ENCODE measurements around the gene TJAP1. TPM values are rescaled to one million over a fixed set of nuclear protein-coding genes. Genes with fewer than 3 reads are reported as not detected.
"Not testable (repeated sequence)": the region's sequence is repeated elsewhere in the genome, so short reads cannot be mapped to it uniquely, and the experiment has no call there.

The TJAP1 gene
- total RNA-seq, 2 experiments from 2014 or later, result 23.6 to 24.4 TPM

- Mint-ChIP-seq H3K36me3 (ENCODE audit: low read depth) (peaks cover 76% of the 10 kb centered on the region), H3K9me3 (no peaks in the 10 kb centered on the region), H3K27me3 (no peaks in the 10 kb centered on the region), H3K4me3 (no peak overlapping the region), H3K4me1 (ENCODE audit: low read depth) (peaks cover 5% of the 10 kb centered on the region), H3K27ac (no peak overlapping the region)
- ChIA-PET POLR2A (no interaction called here), CTCF (no interaction called here)
- no peak overlapping the region for H3K4me3 ChIP-seq (ENCODE audit: low read length)
- peaks cover 96% of the 10 kb centered on the region for H3K36me3 ChIP-seq (ENCODE audit: insufficient read depth, low read length)
- intact Hi-C loops (cut with DNase I, micrococcal nuclease), result no loop called here
- H3K27me3 ChIP-seq (ENCODE audit: control insufficient read depth in 1 of 2, insufficient read depth in 2 of 2, low read length in 2 of 2), result no peaks in the 10 kb centered on the region
- H3K9me3 ChIP-seq (ENCODE audit: control insufficient read depth in 1 of 2, insufficient read depth in 1 of 2, low read length in 2 of 2), result no peaks in the 10 kb centered on the region
- DNase-seq, result no peak
- no peak for TF ChIP-seq CTCF (IDR thresholded peaks at IDR 0.05)
- H3K27ac ChIP-seq (ENCODE audit: low read depth in 1 of 2, low read length in 2 of 2), result no peak overlapping the region
- ATAC-seq (ENCODE audit: poor library complexity), result no peak
- no peaks in the 10 kb centered on the region for H3K4me1 ChIP-seq (ENCODE audit: insufficient read depth, low read length)
These were observed 47.2 kb downstream of the TJAP1 start for GRCh38 chr6:43524483-43524961.

GRCh38 chr6:43532201-43532600 lies 54.8 kb downstream of the TJAP1 start:
- H3K9me3 ChIP-seq (ENCODE audit: control insufficient read depth in 1 of 2, insufficient read depth in 1 of 2, low read length in 2 of 2), result no peaks in the 10 kb centered on the region
- intact Hi-C loops (cut with DNase I, micrococcal nuclease), result no loop called here
- H3K4me1 Mint-ChIP-seq (ENCODE audit: low read depth), result no peaks in the 10 kb centered on the region
- no peak overlapping the region for H3K27ac Mint-ChIP-seq
- peaks cover 58% of the 10 kb centered on the region for H3K36me3 ChIP-seq (ENCODE audit: insufficient read depth, low read length)
- H3K4me3 Mint-ChIP-seq, result no peak overlapping the region
- no peak overlapping the region for H3K4me3 ChIP-seq (ENCODE audit: low read length)
- H3K9me3 Mint-ChIP-seq, result no peaks in the 10 kb centered on the region
- H3K27me3 Mint-ChIP-seq, result no peaks in the 10 kb centered on the region
- no peak overlapping the region for H3K27ac ChIP-seq (ENCODE audit: low read depth in 1 of 2, low read length in 2 of 2)
- no peak for DNase-seq
- H3K27me3 ChIP-seq (ENCODE audit: control insufficient read depth in 1 of 2, insufficient read depth in 2 of 2, low read length in 2 of 2), result no peaks in the 10 kb centered on the region
- ATAC-seq (ENCODE audit: poor library complexity), result no peak
- H3K4me1 ChIP-seq (ENCODE audit: insufficient read depth, low read length), result no peaks in the 10 kb centered on the region
- POLR2A ChIA-PET, result interaction anchor here (1.3 kb wide), 1 partner anchor 16 kb away, joined by 4 read pairs; the partner anchor contains the start of genes POLR1C and YIPF3
- CTCF ChIA-PET, result no interaction called here
- H3K36me3 Mint-ChIP-seq (ENCODE audit: low read depth), result peaks cover 71% of the 10 kb centered on the region
- TF ChIP-seq CTCF (IDR thresholded peaks at IDR 0.05), result no peak

DNA sequence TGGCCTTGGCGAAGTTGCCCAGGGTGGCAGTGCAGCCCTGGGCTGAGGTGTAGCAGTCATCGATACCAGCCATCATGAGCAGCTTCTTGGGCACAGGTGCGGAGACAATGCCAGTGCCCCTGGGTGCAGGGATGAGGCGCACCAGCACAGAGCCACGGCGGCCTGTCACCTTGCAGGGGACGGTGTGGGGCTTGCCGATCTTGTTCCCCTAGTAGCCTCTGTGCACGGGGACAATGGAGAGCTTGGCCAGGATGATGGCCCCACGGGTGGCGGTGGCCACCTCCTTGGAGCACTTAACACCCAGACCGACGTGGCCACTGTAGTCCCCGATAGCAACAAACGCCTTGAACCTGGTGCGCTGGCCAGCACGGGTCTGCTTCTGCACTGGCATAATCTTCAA lies 61.6 kb downstream of the TJAP1 start:
- H3K9me3 Mint-ChIP-seq; ATAC-seq (ENCODE audit: poor library complexity); DNase-seq; H3K27ac ChIP-seq (ENCODE audit: low read depth in 1 of 2, low read length in 2 of 2); H3K9me3 ChIP-seq (ENCODE audit: control insufficient read depth in 1 of 2, insufficient read depth in 1 of 2, low read length in 2 of 2); H3K4me1 Mint-ChIP-seq (ENCODE audit: low read depth); CTCF ChIA-PET; H3K4me1 ChIP-seq (ENCODE audit: insufficient read depth, low read length); POLR2A ChIA-PET; H3K27me3 ChIP-seq (ENCODE audit: control insufficient read depth in 1 of 2, insufficient read depth in 2 of 2, low read length in 2 of 2); H3K27me3 Mint-ChIP-seq; H3K27ac Mint-ChIP-seq; H3K4me3 ChIP-seq (ENCODE audit: low read length); H3K4me3 Mint-ChIP-seq; intact Hi-C loops (cut with DNase I, micrococcal nuclease): not testable (repeated sequence)
- peaks cover 38% of the 10 kb centered on the region for H3K36me3 ChIP-seq (ENCODE audit: insufficient read depth, low read length)
- H3K36me3 Mint-ChIP-seq (ENCODE audit: low read depth), result peaks cover 57% of the 10 kb centered on the region

- intact Hi-C loops (cut with DNase I, micrococcal nuclease); CTCF ChIA-PET; H3K27ac ChIP-seq (ENCODE audit: low read depth in 1 of 2, low read length in 2 of 2); H3K27me3 ChIP-seq (ENCODE audit: control insufficient read depth in 1 of 2, insufficient read depth in 2 of 2, low read length in 2 of 2); H3K4me1 Mint-ChIP-seq (ENCODE audit: low read depth); H3K27me3 Mint-ChIP-seq; H3K4me3 Mint-ChIP-seq; DNase-seq; H3K4me3 ChIP-seq (ENCODE audit: low read length); H3K27ac Mint-ChIP-seq; H3K9me3 ChIP-seq (ENCODE audit: control insufficient read depth in 1 of 2, insufficient read depth in 1 of 2, low read length in 2 of 2); POLR2A ChIA-PET; H3K4me1 ChIP-seq (ENCODE audit: insufficient read depth, low read length); H3K9me3 Mint-ChIP-seq; ATAC-seq (ENCODE audit: poor library complexity): not testable (repeated sequence)
- H3K36me3 Mint-ChIP-seq (ENCODE audit: low read depth), result peaks cover 60% of the 10 kb centered on the region
- H3K36me3 ChIP-seq (ENCODE audit: insufficient read depth, low read length), result peaks cover 43% of the 10 kb centered on the region
These were observed 62.0 kb downstream of the TJAP1 start for GRCh38 chr6:43539409-43539808.

All from CD4-positive, alpha-beta T cell (primary cell).